Smooth muscle cell (in vitro differentiated cells): ENCODE data around the gene ASB2. TPM values are rescaled to one million over a fixed set of nuclear protein-coding genes. Genes with fewer than 3 reads are reported as not detected.

Source experiments
- DNase-seq: peaks from one replicate; lab custom pipeline; 2025; ENCODE audit not compliant: unreplicated experiment; lab: John Stamatoyannopoulos, UW
- H2AFZ ChIP-seq: fragments of 200-600 bp; sonication (generic); 2 replicates; pipeline ENCODE4 v1.6.0; 2016; ENCODE audit warnings: antibody characterized with exemption, low read depth, mild to moderate bottlenecking
- H3F3A ChIP-seq: fragments of 200-600 bp; sonication (generic); 2 replicates; pipeline ENCODE4 v1.6.0; 2017; ENCODE audit warnings: antibody characterized with exemption, low read depth
- H3K27ac ChIP-seq: fragments of 200-600 bp; sonication (generic); 2 replicates; pipeline ENCODE4 v1.5.1; 2016; ENCODE audit warnings: low read depth, mild to moderate bottlenecking
- H3K27me3 ChIP-seq: fragments of 200-600 bp; sonication (generic); 2 replicates; pipeline ENCODE4 v1.6.1; 2016; ENCODE audit warnings: low read depth, mild to moderate bottlenecking
- H3K36me3 ChIP-seq: fragments of 200-600 bp; sonication (generic); 2 replicates; pipeline ENCODE4 v1.5.1; 2016; ENCODE audit warnings: low read depth
- H3K4me1 ChIP-seq: fragments of 200-600 bp; sonication (generic); 2 replicates; pipeline ENCODE4 v1.5.1; 2016; ENCODE audit warnings: low read depth
- H3K4me2 ChIP-seq: fragments of 200-600 bp; sonication (generic); 2 replicates; pipeline ENCODE4 v1.6.0; 2016; ENCODE audit warnings: mild to moderate bottlenecking
- H3K4me3 ChIP-seq: fragments of 200-600 bp; sonication (generic); 2 replicates; pipeline ENCODE4 v1.5.1; 2016; ENCODE audit warnings: mild to moderate bottlenecking
- H3K79me2 ChIP-seq: fragments of 200-600 bp; sonication (generic); 2 replicates; pipeline ENCODE4 v1.6.0; 2016; ENCODE audit warnings: low read depth, mild to moderate bottlenecking
- H3K9ac ChIP-seq: fragments of 200-600 bp; sonication (generic); 2 replicates; pipeline ENCODE4 v1.6.0; 2016; ENCODE audit warnings: low read depth
- H3K9me3 ChIP-seq: fragments of 200-600 bp; sonication (generic); replicated peaks from 2 replicates; pipeline ENCODE4 v1.5.1; 2016; ENCODE audit warnings: low read depth
- H4K20me1 ChIP-seq: fragments of 200-600 bp; sonication (generic); 2 replicates; pipeline ENCODE4 v1.6.0; 2016; ENCODE audit warnings: low read depth
- WGBS: methylation state at CpG from one replicate; pipeline ENCODE4 v1.1.7; 2016; ENCODE audit warnings: low lambda C conversion rate; 5-methylcytosine and 5-hydroxymethylcytosine counted together
- polyA plus RNA-seq: library from polyadenylated mRNA; unstranded; fragments of >200 nt; fragmentation: Nextera tagmentation; extraction: Ambion mirVana; gene quantifications from 2 replicates; pipeline ENCODE4 v1.2.1, GENCODE V29; 2016
- total RNA-seq: library from RNA; depleted of rRNA; stranded (reverse); fragments of >200 nt; gene quantifications from 2 replicates; pipeline ENCODE4 v1.2.3, GENCODE V29; 2014
- TF ChIP-seq, protein P1 (sequence below): fragments of 200-600 bp; sonication (generic); IDR thresholded peaks from 2 replicates; pipeline ENCODE4 v1.5.1; 2017; ENCODE audit warnings: borderline replicate concordance, mild to moderate bottlenecking, antibody characterized with exemption; ENCODE audit not compliant: insufficient read depth, poor library complexity, severe bottlenecking

ASB2 gene
- total and polyA plus RNA-seq, 2 experiments from 2014 or later: 0.99 TPM; not detected in 1

DNA sequence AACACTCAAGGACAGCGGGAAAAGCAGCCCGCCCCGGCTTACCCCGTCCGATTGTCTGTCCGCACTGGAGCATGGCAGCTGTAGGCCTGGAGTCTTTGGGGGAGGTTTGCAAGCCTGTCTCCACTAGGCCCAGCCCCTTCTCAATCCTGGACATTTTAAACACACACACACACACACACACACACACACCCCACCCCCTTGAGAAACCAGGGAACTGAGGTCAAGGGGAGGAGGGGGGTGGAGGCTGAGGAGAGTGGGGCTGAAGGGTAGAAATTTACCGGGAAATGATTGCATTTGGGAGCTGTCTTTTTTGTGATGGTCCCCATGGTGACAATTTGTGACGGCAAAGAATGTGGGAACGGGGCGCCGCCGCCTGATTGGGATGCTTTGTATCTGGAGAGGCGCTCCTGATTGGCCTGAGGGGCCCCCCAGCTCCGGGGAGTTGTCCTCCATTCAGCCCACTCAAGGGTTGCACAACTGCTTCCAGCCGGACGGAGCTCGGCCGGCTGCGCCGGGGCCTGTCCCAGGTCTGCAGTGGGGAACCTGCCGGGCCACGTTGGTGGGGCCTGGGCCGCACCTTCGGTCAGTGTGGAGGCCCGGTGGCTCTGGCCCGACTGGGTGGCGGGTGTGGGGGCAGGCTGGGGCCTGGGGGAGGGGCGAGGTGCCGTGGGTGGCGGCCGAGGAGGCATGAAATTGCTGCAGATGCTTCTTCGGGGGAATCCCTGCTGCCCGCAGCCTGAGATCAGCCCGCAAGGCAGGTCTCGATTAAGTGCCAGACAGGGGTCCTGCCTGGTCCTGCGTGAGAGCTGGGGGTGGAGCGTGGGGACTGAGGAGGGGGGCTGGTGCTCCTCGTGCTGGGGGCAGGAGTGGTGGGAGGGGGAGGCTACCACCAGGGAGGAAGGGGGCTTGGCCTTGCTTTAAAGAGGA is 49.2 kb downstream of the ASB2 start, which contains the start of gene FAM181A:
FAM181A (plus strand) TSS at position 472 of the 927 bp plus-strand sequence. CDS start 942 bp downstream, outside the sequence.
- Histone ChIP-seq H3K4me2 (no peak within 1 kb of the TSS), H3K4me3 (no peak within 1 kb of the TSS), H3K4me1 (no peaks in the 10 kb centered on the region), H3K9ac (no peak within 1 kb of the TSS), H3K36me3 (no peaks in the 10 kb centered on the region), H3K9me3 (no peaks in the 10 kb centered on the region), H3K27ac (no peak within 1 kb of the TSS), H3K79me2 (no peaks in the 10 kb centered on the region), H4K20me1 (no peaks in the 10 kb centered on the region), H3K27me3 (no peaks in the 10 kb centered on the region), H3F3A (no peaks in the 10 kb centered on the region), H2AFZ (no peak within 1 kb of the TSS)
- 87% methylated on average over 21 of the region's 38 CpGs for WGBS
- TF ChIP-seq, protein P1, sequence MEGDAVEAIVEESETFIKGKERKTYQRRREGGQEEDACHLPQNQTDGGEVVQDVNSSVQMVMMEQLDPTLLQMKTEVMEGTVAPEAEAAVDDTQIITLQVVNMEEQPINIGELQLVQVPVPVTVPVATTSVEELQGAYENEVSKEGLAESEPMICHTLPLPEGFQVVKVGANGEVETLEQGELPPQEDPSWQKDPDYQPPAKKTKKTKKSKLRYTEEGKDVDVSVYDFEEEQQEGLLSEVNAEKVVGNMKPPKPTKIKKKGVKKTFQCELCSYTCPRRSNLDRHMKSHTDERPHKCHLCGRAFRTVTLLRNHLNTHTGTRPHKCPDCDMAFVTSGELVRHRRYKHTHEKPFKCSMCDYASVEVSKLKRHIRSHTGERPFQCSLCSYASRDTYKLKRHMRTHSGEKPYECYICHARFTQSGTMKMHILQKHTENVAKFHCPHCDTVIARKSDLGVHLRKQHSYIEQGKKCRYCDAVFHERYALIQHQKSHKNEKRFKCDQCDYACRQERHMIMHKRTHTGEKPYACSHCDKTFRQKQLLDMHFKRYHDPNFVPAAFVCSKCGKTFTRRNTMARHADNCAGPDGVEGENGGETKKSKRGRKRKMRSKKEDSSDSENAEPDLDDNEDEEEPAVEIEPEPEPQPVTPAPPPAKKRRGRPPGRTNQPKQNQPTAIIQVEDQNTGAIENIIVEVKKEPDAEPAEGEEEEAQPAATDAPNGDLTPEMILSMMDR: no peak
- DNase-seq: no peak

DNA sequence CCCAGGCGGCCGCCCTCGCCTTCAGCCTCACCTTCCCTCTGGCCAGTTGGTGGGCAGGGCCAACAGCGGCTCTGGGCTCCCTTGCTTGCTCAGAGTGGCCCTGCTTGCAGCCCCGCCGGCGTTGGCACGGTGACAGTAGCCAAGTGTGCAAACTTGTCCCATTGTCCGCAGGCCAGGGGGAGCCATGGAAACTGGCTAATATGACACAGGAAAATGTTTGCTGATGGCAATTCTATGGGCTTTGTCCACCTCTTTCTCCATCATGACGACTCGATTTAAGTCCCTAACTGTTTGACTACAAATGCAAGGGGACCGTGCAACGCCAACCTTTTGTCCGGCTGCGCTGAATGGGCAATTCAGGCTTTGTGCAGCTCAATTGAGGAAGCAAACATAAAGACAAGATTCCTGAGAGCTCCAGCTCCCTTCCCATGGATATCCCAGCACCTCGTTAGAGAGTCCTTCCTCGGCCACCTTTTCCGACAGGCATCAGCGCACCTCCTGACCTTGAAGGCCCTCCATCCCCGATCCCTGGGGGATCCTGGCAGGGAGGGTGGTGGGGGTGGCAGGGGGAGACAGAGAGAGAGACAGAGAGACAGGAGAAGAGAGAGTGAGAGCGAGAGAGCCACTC is 50.0 kb downstream of the ASB2 start:
- Histone ChIP-seq H3K4me2 (no peak overlapping the region), H2AFZ (no peak overlapping the region), H3K27me3 (no peaks in the 10 kb centered on the region), H3K4me3 (no peak overlapping the region), H4K20me1 (no peaks in the 10 kb centered on the region), H3K27ac (no peak overlapping the region), H3F3A (no peaks in the 10 kb centered on the region), H3K9me3 (no peaks in the 10 kb centered on the region), H3K36me3 (no peaks in the 10 kb centered on the region), H3K4me1 (no peaks in the 10 kb centered on the region), H3K9ac (no peak overlapping the region), H3K79me2 (no peaks in the 10 kb centered on the region)
- WGBS: 96% methylated on average over 21 of the region's 21 CpGs
- no peak for DNase-seq
- TF ChIP-seq, protein P1: no peak

DNA sequence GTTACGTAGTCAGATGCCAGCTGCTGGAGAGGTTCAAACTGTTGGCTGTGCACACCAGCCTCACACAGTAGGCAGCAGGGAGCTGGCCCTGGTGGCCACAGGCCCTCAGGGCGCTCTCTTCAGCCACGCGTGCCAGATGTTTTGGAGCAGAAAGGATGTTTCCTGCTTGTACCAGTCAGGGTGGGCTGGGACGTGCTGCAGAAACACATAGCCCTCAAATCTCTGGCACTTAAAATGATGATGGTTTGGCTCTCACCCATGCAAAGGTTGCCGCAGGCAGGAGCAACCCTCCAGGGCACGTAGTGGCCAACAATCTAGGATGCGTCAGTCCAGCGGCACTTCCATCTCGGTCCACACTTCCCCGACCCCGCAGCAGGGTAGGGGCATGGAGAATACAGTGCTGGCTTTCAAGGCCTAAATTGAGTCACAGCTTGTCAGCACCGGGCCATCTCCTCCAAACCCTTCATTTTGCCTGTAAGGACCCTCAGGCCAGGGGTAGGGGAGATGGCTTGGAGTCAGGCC is 50.9 kb downstream of the ASB2 start:
- H3K9me3 ChIP-seq: no peaks in the 10 kb centered on the region
- TF ChIP-seq, protein P1: no peak
- H3K27ac ChIP-seq: no peak overlapping the region
- DNase-seq: no peak
- H3K4me3 ChIP-seq: no peak overlapping the region
- no peaks in the 10 kb centered on the region for H3K36me3 ChIP-seq
- no peaks in the 10 kb centered on the region for H3K79me2 ChIP-seq
- 91% methylated on average over 13 of the region's 13 CpGs for WGBS
- no peak overlapping the region for H3K9ac ChIP-seq
- no peaks in the 10 kb centered on the region for H4K20me1 ChIP-seq
- H3K4me1 ChIP-seq: no peaks in the 10 kb centered on the region
- no peaks in the 10 kb centered on the region for H3F3A ChIP-seq
- H3K4me2 ChIP-seq: no peak overlapping the region
- H2AFZ ChIP-seq: no peak overlapping the region
- H3K27me3 ChIP-seq: no peaks in the 10 kb centered on the region
